WTC11 (cell line): Measurements from ENCODE around the gene ANO4. TPM values are rescaled to one million over a fixed set of nuclear protein-coding genes. Genes with fewer than 3 reads are reported as not detected.

ENCODE experiments used
- ATAC-seq: fragments of 200-7000 bp; cut with Tn5 transposase; 2 replicates; pipeline ENCODE4 v1.10.0; 2021; ENCODE audit warnings: mild to moderate bottlenecking, moderate library complexity
- CTCF ChIA-PET: fragments of 300-600 bp; sonication (Branson Sonifier 250); formaldehyde crosslinking; loops from one replicate; lab custom pipeline; 2021; ENCODE audit warnings: antibody characterized with exemption; lab: Charles Lee
- POLR2A ChIA-PET: fragments of 350-600 bp; sonication (Branson Sonifier 250); formaldehyde crosslinking; loops from one replicate; lab custom pipeline; 2021; ENCODE audit warnings: antibody characterized with exemption; lab: Charles Lee
- DNase-seq: peaks from one replicate; pipeline ENCODE4 v3.0.0; 2021; ENCODE audit warnings: low spot score
- H3K27ac Mint-ChIP-seq: 2 replicates; pipeline ENCODE4 v1.8.0; 2021; ENCODE audit warnings: mixed read lengths
- H3K27me3 Mint-ChIP-seq: 2 replicates; pipeline ENCODE4 v1.8.0; 2021; ENCODE audit warnings: low read depth, mild to moderate bottlenecking, moderate library complexity, mixed read lengths
- H3K36me3 Mint-ChIP-seq: 2 replicates; pipeline ENCODE4 v1.8.0; 2021; ENCODE audit warnings: mixed read lengths
- H3K4me1 Mint-ChIP-seq: 2 replicates; pipeline ENCODE4 v1.8.0; 2022; ENCODE audit warnings: mixed read lengths
- H3K4me3 Mint-ChIP-seq: 2 replicates; pipeline ENCODE4 v1.8.0; 2021; ENCODE audit warnings: mild to moderate bottlenecking, moderate library complexity, mixed read lengths
- H3K9me3 Mint-ChIP-seq: 2 replicates; pipeline ENCODE4 v1.8.0; 2021; ENCODE audit warnings: mixed read lengths
- CBFB ChIP-seq: sonication (generic); formaldehyde crosslinking; IDR thresholded peaks from 2 replicates; pipeline ENCODE4 v1.8.1; 2022; ENCODE audit warnings: mild to moderate bottlenecking, low read depth, missing genetic modification reagents
- ELF4 ChIP-seq: sonication (generic); formaldehyde crosslinking; IDR thresholded peaks from 2 replicates; pipeline ENCODE4 v1.8.1; 2022; ENCODE audit warnings: low read depth, mild to moderate bottlenecking, moderate library complexity, missing genetic modification reagents
- EMX1 ChIP-seq: fragments of 250-450 bp; sonication (Bioruptor Pico); IDR thresholded peaks from 2 replicates; pipeline ENCODE4 v1.8.0; 2021; ENCODE audit warnings: mild to moderate bottlenecking
- GABPB1 ChIP-seq: sonication (generic); formaldehyde crosslinking; IDR thresholded peaks from 2 replicates; pipeline ENCODE4 v1.8.1; 2023; ENCODE audit warnings: mild to moderate bottlenecking, missing genetic modification reagents
- NR1H2 ChIP-seq: sonication (generic); formaldehyde crosslinking; IDR thresholded peaks from 2 replicates; pipeline ENCODE4 v1.9.0; 2021; ENCODE audit warnings: mild to moderate bottlenecking, moderate library complexity, missing genetic modification reagents
- NR2C2 ChIP-seq: sonication (generic); formaldehyde crosslinking; IDR thresholded peaks from 2 replicates; pipeline ENCODE4 v1.8.0; 2022; ENCODE audit warnings: mild to moderate bottlenecking, missing genetic modification reagents
- OVOL2 ChIP-seq: fragments of 250-450 bp; sonication (Bioruptor Pico); IDR thresholded peaks from 2 replicates; pipeline ENCODE4 v1.9.0; 2021; ENCODE audit warnings: mild to moderate bottlenecking, borderline replicate concordance
- ZNF232 ChIP-seq: sonication (generic); formaldehyde crosslinking; IDR thresholded peaks from 2 replicates; pipeline ENCODE4 v1.8.0; 2022; ENCODE audit warnings: mild to moderate bottlenecking, missing genetic modification reagents
- total RNA-seq: library from RNA; stranded (reverse); gene quantifications from 3 replicates; pipeline ENCODE4 v1.2.3, GENCODE V29; 2021
- TF ChIP-seq, protein P1 (sequence below): sonication (generic); formaldehyde crosslinking; conservative IDR thresholded peaks from 2 replicates; pipeline ENCODE4 v1.8.1; 2023; ENCODE audit warnings: mild to moderate bottlenecking, low read depth, missing genetic modification reagents, moderate library complexity
- TF ChIP-seq, protein P2 (sequence below): sonication (generic); formaldehyde crosslinking; IDR thresholded peaks from 2 replicates; pipeline ENCODE4 v1.8.0; 2022; ENCODE audit warnings: missing genetic modification reagents
- TF ChIP-seq, protein P3 (sequence below): sonication (generic); formaldehyde crosslinking; IDR thresholded peaks from 2 replicates; pipeline ENCODE4 v1.8.1; 2023; ENCODE audit warnings: mild to moderate bottlenecking, missing genetic modification reagents, borderline replicate concordance
- TF ChIP-seq, protein P4 (sequence below): fragments of 250-450 bp; sonication (Bioruptor Pico); IDR thresholded peaks from 2 replicates; pipeline ENCODE4 v1.9.0; 2021; ENCODE audit warnings: mild to moderate bottlenecking, borderline replicate concordance
- TF ChIP-seq, protein P5 (sequence below): sonication (generic); formaldehyde crosslinking; IDR thresholded peaks from 2 replicates; pipeline ENCODE4 v1.8.0; 2022; ENCODE audit warnings: mild to moderate bottlenecking, missing genetic modification reagents
- TF ChIP-seq, protein P6 (sequence below): sonication (generic); formaldehyde crosslinking; IDR thresholded peaks from 2 replicates; pipeline ENCODE4 v1.8.1; 2023; ENCODE audit warnings: mild to moderate bottlenecking, missing genetic modification reagents
- TF ChIP-seq, protein P7 (sequence below): fragments of 250-450 bp; sonication (Bioruptor Pico); IDR thresholded peaks from 2 replicates; pipeline ENCODE4 v1.9.0; 2021; ENCODE audit warnings: mild to moderate bottlenecking

ANO4 gene
- total RNA-seq, 1 experiment from 2014 or later, result 2.6 TPM

DNA sequence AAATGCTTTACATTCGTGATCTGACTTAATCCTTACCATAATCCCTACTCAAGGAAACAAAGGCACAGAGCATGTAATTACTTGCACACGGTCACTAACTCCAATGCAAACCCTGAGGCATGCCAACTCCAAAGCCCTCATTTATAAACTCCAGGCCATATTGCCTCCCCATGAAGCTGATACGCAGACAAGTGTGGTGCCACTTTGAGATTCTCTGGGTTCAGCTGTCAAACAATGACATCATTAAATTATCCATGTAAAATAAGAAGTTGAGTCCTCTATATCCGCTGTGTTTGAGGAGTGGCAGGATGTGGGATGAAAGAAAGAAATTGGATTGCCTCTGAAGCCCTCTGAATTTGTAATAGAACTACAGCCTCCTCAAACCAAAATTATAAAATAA lies 62.8 kb downstream of the ANO4 start (continued):
- TF ChIP-seq, protein P1, sequence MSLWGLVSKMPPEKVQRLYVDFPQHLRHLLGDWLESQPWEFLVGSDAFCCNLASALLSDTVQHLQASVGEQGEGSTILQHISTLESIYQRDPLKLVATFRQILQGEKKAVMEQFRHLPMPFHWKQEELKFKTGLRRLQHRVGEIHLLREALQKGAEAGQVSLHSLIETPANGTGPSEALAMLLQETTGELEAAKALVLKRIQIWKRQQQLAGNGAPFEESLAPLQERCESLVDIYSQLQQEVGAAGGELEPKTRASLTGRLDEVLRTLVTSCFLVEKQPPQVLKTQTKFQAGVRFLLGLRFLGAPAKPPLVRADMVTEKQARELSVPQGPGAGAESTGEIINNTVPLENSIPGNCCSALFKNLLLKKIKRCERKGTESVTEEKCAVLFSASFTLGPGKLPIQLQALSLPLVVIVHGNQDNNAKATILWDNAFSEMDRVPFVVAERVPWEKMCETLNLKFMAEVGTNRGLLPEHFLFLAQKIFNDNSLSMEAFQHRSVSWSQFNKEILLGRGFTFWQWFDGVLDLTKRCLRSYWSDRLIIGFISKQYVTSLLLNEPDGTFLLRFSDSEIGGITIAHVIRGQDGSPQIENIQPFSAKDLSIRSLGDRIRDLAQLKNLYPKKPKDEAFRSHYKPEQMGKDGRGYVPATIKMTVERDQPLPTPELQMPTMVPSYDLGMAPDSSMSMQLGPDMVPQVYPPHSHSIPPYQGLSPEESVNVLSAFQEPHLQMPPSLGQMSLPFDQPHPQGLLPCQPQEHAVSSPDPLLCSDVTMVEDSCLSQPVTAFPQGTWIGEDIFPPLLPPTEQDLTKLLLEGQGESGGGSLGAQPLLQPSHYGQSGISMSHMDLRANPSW (CRISPR knock-in tag), result no peak
- TF ChIP-seq GABPB1 (CRISPR knock-in tag), result no peak

DNA sequence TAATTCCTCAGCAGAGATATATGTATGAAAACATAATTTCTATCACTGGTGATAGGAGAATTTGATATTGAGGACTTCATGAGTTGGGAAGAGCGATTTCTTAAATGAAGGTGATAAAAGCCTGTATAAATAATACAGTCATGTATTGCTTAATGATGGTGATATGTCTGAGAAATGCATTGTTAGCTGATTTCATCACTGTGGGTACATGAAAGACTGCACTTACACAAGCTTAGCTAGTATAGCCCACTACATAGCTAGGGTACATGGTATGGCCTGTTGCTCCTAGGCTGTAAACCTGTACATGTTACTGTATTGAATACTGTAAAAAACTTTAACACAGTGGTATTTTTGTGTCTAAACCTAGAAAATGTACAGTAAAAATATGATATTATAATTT lies 63.4 kb downstream of the ANO4 start:
- H3K36me3 Mint-ChIP-seq, result 0 out of 2 replicates have a peak, but pooled peaks cover 2% of the 10 kb centered on the region
- no peak overlapping the region for H3K4me3 Mint-ChIP-seq
- peaks cover 10% of the 10 kb centered on the region; the same call in 1 of the 2 replicates for H3K4me1 Mint-ChIP-seq
- DNase-seq (no peak), ATAC-seq (no peak)
- no peaks in the 10 kb centered on the region for H3K27me3 Mint-ChIP-seq
- H3K9me3 Mint-ChIP-seq, result peaks cover 7% of the 10 kb centered on the region
- no peak overlapping the region for H3K27ac Mint-ChIP-seq
- ChIA-PET POLR2A (no interaction called here), CTCF (no interaction called here)
- no peak for TF ChIP-seq ELF4 (CRISPR knock-in tag)
- TF ChIP-seq, protein P2, sequence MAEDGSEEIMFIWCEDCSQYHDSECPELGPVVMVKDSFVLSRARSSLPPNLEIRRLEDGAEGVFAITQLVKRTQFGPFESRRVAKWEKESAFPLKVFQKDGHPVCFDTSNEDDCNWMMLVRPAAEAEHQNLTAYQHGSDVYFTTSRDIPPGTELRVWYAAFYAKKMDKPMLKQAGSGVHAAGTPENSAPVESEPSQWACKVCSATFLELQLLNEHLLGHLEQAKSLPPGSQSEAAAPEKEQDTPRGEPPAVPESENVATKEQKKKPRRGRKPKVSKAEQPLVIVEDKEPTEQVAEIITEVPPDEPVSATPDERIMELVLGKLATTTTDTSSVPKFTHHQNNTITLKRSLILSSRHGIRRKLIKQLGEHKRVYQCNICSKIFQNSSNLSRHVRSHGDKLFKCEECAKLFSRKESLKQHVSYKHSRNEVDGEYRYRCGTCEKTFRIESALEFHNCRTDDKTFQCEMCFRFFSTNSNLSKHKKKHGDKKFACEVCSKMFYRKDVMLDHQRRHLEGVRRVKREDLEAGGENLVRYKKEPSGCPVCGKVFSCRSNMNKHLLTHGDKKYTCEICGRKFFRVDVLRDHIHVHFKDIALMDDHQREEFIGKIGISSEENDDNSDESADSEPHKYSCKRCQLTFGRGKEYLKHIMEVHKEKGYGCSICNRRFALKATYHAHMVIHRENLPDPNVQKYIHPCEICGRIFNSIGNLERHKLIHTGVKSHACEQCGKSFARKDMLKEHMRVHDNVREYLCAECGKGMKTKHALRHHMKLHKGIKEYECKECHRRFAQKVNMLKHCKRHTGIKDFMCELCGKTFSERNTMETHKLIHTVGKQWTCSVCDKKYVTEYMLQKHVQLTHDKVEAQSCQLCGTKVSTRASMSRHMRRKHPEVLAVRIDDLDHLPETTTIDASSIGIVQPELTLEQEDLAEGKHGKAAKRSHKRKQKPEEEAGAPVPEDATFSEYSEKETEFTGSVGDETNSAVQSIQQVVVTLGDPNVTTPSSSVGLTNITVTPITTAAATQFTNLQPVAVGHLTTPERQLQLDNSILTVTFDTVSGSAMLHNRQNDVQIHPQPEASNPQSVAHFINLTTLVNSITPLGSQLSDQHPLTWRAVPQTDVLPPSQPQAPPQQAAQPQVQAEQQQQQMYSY (CRISPR knock-in tag), result no peak
- TF ChIP-seq, protein P3, sequence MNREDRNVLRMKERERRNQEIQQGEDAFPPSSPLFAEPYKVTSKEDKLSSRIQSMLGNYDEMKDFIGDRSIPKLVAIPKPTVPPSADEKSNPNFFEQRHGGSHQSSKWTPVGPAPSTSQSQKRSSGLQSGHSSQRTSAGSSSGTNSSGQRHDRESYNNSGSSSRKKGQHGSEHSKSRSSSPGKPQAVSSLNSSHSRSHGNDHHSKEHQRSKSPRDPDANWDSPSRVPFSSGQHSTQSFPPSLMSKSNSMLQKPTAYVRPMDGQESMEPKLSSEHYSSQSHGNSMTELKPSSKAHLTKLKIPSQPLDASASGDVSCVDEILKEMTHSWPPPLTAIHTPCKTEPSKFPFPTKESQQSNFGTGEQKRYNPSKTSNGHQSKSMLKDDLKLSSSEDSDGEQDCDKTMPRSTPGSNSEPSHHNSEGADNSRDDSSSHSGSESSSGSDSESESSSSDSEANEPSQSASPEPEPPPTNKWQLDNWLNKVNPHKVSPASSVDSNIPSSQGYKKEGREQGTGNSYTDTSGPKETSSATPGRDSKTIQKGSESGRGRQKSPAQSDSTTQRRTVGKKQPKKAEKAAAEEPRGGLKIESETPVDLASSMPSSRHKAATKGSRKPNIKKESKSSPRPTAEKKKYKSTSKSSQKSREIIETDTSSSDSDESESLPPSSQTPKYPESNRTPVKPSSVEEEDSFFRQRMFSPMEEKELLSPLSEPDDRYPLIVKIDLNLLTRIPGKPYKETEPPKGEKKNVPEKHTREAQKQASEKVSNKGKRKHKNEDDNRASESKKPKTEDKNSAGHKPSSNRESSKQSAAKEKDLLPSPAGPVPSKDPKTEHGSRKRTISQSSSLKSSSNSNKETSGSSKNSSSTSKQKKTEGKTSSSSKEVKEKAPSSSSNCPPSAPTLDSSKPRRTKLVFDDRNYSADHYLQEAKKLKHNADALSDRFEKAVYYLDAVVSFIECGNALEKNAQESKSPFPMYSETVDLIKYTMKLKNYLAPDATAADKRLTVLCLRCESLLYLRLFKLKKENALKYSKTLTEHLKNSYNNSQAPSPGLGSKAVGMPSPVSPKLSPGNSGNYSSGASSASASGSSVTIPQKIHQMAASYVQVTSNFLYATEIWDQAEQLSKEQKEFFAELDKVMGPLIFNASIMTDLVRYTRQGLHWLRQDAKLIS (CRISPR knock-in tag), result no peak
- TF ChIP-seq, protein P4, sequence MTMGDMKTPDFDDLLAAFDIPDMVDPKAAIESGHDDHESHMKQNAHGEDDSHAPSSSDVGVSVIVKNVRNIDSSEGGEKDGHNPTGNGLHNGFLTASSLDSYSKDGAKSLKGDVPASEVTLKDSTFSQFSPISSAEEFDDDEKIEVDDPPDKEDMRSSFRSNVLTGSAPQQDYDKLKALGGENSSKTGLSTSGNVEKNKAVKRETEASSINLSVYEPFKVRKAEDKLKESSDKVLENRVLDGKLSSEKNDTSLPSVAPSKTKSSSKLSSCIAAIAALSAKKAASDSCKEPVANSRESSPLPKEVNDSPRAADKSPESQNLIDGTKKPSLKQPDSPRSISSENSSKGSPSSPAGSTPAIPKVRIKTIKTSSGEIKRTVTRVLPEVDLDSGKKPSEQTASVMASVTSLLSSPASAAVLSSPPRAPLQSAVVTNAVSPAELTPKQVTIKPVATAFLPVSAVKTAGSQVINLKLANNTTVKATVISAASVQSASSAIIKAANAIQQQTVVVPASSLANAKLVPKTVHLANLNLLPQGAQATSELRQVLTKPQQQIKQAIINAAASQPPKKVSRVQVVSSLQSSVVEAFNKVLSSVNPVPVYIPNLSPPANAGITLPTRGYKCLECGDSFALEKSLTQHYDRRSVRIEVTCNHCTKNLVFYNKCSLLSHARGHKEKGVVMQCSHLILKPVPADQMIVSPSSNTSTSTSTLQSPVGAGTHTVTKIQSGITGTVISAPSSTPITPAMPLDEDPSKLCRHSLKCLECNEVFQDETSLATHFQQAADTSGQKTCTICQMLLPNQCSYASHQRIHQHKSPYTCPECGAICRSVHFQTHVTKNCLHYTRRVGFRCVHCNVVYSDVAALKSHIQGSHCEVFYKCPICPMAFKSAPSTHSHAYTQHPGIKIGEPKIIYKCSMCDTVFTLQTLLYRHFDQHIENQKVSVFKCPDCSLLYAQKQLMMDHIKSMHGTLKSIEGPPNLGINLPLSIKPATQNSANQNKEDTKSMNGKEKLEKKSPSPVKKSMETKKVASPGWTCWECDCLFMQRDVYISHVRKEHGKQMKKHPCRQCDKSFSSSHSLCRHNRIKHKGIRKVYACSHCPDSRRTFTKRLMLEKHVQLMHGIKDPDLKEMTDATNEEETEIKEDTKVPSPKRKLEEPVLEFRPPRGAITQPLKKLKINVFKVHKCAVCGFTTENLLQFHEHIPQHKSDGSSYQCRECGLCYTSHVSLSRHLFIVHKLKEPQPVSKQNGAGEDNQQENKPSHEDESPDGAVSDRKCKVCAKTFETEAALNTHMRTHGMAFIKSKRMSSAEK (CRISPR knock-in tag), result no peak
- no peak for TF ChIP-seq NR2C2 (CRISPR knock-in tag)
- TF ChIP-seq EMX1 (CRISPR knock-in tag), result no peak
- TF ChIP-seq NR1H2 (CRISPR knock-in tag), result no peak
- TF ChIP-seq ZNF232 (CRISPR knock-in tag), result no peak
- TF ChIP-seq, protein P5, sequence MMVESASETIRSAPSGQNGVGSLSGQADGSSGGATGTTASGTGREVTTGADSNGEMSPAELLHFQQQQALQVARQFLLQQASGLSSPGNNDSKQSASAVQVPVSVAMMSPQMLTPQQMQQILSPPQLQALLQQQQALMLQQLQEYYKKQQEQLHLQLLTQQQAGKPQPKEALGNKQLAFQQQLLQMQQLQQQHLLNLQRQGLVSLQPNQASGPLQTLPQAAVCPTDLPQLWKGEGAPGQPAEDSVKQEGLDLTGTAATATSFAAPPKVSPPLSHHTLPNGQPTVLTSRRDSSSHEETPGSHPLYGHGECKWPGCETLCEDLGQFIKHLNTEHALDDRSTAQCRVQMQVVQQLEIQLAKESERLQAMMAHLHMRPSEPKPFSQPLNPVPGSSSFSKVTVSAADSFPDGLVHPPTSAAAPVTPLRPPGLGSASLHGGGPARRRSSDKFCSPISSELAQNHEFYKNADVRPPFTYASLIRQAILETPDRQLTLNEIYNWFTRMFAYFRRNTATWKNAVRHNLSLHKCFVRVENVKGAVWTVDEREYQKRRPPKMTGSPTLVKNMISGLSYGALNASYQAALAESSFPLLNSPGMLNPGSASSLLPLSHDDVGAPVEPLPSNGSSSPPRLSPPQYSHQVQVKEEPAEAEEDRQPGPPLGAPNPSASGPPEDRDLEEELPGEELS (CRISPR knock-in tag), result no peak
- TF ChIP-seq, protein P6, sequence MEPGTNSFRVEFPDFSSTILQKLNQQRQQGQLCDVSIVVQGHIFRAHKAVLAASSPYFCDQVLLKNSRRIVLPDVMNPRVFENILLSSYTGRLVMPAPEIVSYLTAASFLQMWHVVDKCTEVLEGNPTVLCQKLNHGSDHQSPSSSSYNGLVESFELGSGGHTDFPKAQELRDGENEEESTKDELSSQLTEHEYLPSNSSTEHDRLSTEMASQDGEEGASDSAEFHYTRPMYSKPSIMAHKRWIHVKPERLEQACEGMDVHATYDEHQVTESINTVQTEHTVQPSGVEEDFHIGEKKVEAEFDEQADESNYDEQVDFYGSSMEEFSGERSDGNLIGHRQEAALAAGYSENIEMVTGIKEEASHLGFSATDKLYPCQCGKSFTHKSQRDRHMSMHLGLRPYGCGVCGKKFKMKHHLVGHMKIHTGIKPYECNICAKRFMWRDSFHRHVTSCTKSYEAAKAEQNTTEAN (CRISPR knock-in tag), result no peak
- no peak for TF ChIP-seq CBFB (CRISPR knock-in tag)
- TF ChIP-seq, protein P7, sequence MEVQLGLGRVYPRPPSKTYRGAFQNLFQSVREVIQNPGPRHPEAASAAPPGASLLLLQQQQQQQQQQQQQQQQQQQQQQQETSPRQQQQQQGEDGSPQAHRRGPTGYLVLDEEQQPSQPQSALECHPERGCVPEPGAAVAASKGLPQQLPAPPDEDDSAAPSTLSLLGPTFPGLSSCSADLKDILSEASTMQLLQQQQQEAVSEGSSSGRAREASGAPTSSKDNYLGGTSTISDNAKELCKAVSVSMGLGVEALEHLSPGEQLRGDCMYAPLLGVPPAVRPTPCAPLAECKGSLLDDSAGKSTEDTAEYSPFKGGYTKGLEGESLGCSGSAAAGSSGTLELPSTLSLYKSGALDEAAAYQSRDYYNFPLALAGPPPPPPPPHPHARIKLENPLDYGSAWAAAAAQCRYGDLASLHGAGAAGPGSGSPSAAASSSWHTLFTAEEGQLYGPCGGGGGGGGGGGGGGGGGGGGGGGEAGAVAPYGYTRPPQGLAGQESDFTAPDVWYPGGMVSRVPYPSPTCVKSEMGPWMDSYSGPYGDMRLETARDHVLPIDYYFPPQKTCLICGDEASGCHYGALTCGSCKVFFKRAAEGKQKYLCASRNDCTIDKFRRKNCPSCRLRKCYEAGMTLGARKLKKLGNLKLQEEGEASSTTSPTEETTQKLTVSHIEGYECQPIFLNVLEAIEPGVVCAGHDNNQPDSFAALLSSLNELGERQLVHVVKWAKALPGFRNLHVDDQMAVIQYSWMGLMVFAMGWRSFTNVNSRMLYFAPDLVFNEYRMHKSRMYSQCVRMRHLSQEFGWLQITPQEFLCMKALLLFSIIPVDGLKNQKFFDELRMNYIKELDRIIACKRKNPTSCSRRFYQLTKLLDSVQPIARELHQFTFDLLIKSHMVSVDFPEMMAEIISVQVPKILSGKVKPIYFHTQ (CRISPR knock-in tag), result no peak
- no peak for TF ChIP-seq OVOL2 (CRISPR knock-in tag)
